K562 (cell line): ENCODE results near the gene G2E3. TPM values are rescaled to one million over a fixed set of nuclear protein-coding genes. Genes with fewer than 3 reads are reported as not detected.
A peak's percentile ranks its signal among the peaks of the same experiment; 100 is the strongest.

Experiments
- CBFB ChIP-seq: sonication (generic); formaldehyde crosslinking; IDR thresholded peaks from 2 replicates; pipeline ENCODE4 v1.4.0; 2020; ENCODE audit warnings: mild to moderate bottlenecking, missing genetic modification reagents
- CEBPG ChIP-seq, 3 experiments: fragments of 200-800 bp in 1 of 3; sonication (Bioruptor generic) in 1 of 3; sonication (generic) in 1 of 3; formaldehyde crosslinking in 1 of 3; IDR thresholded peaks in 2 of 3; conservative IDR thresholded peaks in 1 of 3; 2 replicates each; pipeline versions ENCODE4 v1.6.1 to v1.8.0; 2016 to 2022; ENCODE audit warnings: missing compliant biosample characterization in 2 of 3, missing genetic modification characterization in 2 of 3, mild to moderate bottlenecking in 1 of 3, missing genetic modification reagents in 1 of 3
- CREBBP ChIP-seq: IDR thresholded peaks from one replicate; pipeline ENCODE4 v1.6.1; 2012; ENCODE audit warnings: low read depth, mild to moderate bottlenecking, control low read depth, inconsistent platforms, low read length
- MECOM ChIP-seq: fragments of 250-450 bp; sonication (Bioruptor Pico); IDR thresholded peaks from 2 replicates; pipeline ENCODE4 v1.8.0; 2022; ENCODE audit warnings: inconsistent platforms
- NCOA6 ChIP-seq: fragments of 450-650 bp; IDR thresholded peaks from 2 replicates; pipeline ENCODE4 v1.6.1; 2017; ENCODE audit warnings: mild to moderate bottlenecking
- NFIC ChIP-seq: fragments of 450-650 bp; IDR thresholded peaks from 2 replicates; pipeline ENCODE4 v1.6.1; 2017; ENCODE audit warnings: mild to moderate bottlenecking, inconsistent platforms
- NR2C1 ChIP-seq, 2 experiments: fragments of 450-650 bp; IDR thresholded peaks; 2 replicates each; pipeline ENCODE4 v1.6.1; 2017; ENCODE audit warnings: mild to moderate bottlenecking in 2 of 2, antibody characterized with exemption in 1 of 2, inconsistent platforms in 1 of 2, missing compliant biosample characterization in 1 of 2, missing genetic modification characterization in 1 of 2
- NR2C2 ChIP-seq, 2 experiments: fragments of 200-800 bp in 1 of 2; sonication (Bioruptor generic) in 1 of 2; sonication (generic) in 1 of 2; formaldehyde crosslinking in 1 of 2; IDR thresholded peaks; 2 replicates each; pipeline versions ENCODE4 v1.6.1 to v1.8.0; 2016 to 2022; ENCODE audit warnings: mild to moderate bottlenecking in 1 of 2, missing compliant biosample characterization in 1 of 2, missing genetic modification characterization in 1 of 2, missing genetic modification reagents in 1 of 2
- PBX2 ChIP-seq, 2 experiments: IDR thresholded peaks in 1 of 2; conservative IDR thresholded peaks in 1 of 2; 2 replicates each; pipeline ENCODE4 v1.6.1; 2016; ENCODE audit warnings: low read depth in 2 of 2, mild to moderate bottlenecking in 1 of 2, missing compliant biosample characterization in 1 of 2, missing genetic modification characterization in 1 of 2, moderate library complexity in 1 of 2
- PHF20 ChIP-seq: fragments of 450-650 bp; IDR thresholded peaks from 2 replicates; pipeline ENCODE4 v1.6.1; 2018; ENCODE audit not compliant: partially characterized antibody
- RAD51 ChIP-seq: fragments of 450-650 bp; IDR thresholded peaks from 2 replicates; pipeline ENCODE4 v1.7.1; 2016; ENCODE audit warnings: low read depth, mild to moderate bottlenecking, borderline replicate concordance
- SIN3A ChIP-seq, 2 experiments: fragments of 150-350 bp in 1 of 2; IDR thresholded peaks; 2 replicates each; pipeline ENCODE4 v1.6.1; 2011 to 2016; ENCODE audit warnings: borderline replicate concordance in 2 of 2, low read depth in 2 of 2, low read length in 2 of 2, mild to moderate bottlenecking in 2 of 2, moderate library complexity in 2 of 2; ENCODE audit not compliant: control insufficient read depth in 1 of 2
- SMC3 ChIP-seq: conservative IDR thresholded peaks from 2 replicates; pipeline ENCODE4 v1.6.1; 2011; ENCODE audit warnings: low read depth, low read length, improper control_type of control experiment; ENCODE audit not compliant: insufficient read depth
- TCF3 ChIP-seq: sonication (generic); formaldehyde crosslinking; IDR thresholded peaks from 2 replicates; pipeline ENCODE4 v1.4.0; 2020; ENCODE audit warnings: mild to moderate bottlenecking, missing genetic modification reagents
- TRIM24 ChIP-seq, 2 experiments: fragments of 450-650 bp; IDR thresholded peaks; 2 replicates each; pipeline ENCODE4 v1.6.1; 2016
- TSHZ1 ChIP-seq: fragments of 250-450 bp; sonication (Bioruptor Pico); IDR thresholded peaks from 2 replicates; pipeline ENCODE4 v1.4.0; 2020; ENCODE audit warnings: mild to moderate bottlenecking, moderate library complexity
- ZBTB43 ChIP-seq: sonication (generic); formaldehyde crosslinking; IDR thresholded peaks from 2 replicates; pipeline ENCODE4 v1.8.0; 2023; ENCODE audit warnings: mild to moderate bottlenecking, missing genetic modification reagents
- ZEB2 ChIP-seq: fragments of 450-650 bp; IDR thresholded peaks from 2 replicates; pipeline ENCODE4 v1.6.1; 2016
- polyA plus RNA-seq, 8 experiments: library from polyadenylated mRNA; depleted of rRNA in 4 of 8; stranded (reverse) in 5 of 8; unstranded in 3 of 8; fragments of >200 nt; fragmentation: Nextera tagmentation in 2 of 8; fragmentation: Illumina TruSeq in 1 of 8; extraction: Ambion mirVana in 2 of 8; extraction: Trizol in 1 of 8; gene quantifications; 2 replicates each; pipeline versions ENCODE4 v1.2.1 to v1.2.3, GENCODE V29; 2011 to 2014; ENCODE audit warnings: inconsistent platforms in 1 of 8, missing spikeins in 1 of 8
- total RNA-seq, 7 experiments: library from RNA; depleted of rRNA in 6 of 7; stranded (reverse); fragments of >200 nt in 6 of 7; fragmentation: Illumina TruSeq in 2 of 7; extraction: Trizol in 2 of 7; gene quantifications; 2 replicates each; pipeline versions ENCODE4 v1.2.1 to v1.2.3, GENCODE V29; 2011 to 2021; ENCODE audit warnings: low replicate concordance in 1 of 7

Gene G2E3
- total and polyA plus RNA-seq, 9 of the 15 experiments (the other 6 are each of a cell fraction or from before 2014, with no cell fraction given), result 9.8 to 53.5 (median 24.7) TPM

GRCh38 chr14:30532264-30532663, 26.7 kb upstream of the G2E3 start (continued):
- TF ChIP-seq PBX2 (CRISPR knock-in tag; IDR thresholded peaks at IDR 0.05; ENCODE audit: low read depth), result no peak
- TF ChIP-seq PBX2 (tag; conservative IDR thresholded peaks at IDR 0.05; ENCODE audit: low read depth), result no peak
- TF ChIP-seq CBFB (CRISPR knock-in tag), result no peak
- TF ChIP-seq NR2C2 (CRISPR knock-in tag; IDR thresholded peaks at IDR 0.05), result peak; percentile 73; the same call in 1 of the 2 replicates
- TF ChIP-seq NR2C2 (tag; IDR thresholded peaks at IDR 0.05), result peak; percentile 88
- TF ChIP-seq NCOA6, result no peak
- TF ChIP-seq NFIC, result peak; percentile 97
- no peak for TF ChIP-seq ZBTB43 (CRISPR knock-in tag)
- TF ChIP-seq CEBPG (CRISPR knock-in tag; IDR thresholded peaks at IDR 0.05), result no peak
- peak; percentile 46 to 63; a peak in 3 of 4 replicates for TF ChIP-seq CEBPG (tag; conservative IDR thresholded peaks at IDR 0.05 in 1 of 2, IDR thresholded peaks at IDR 0.05 in 1 of 2)
- TF ChIP-seq TCF3 (CRISPR knock-in tag), result no peak
- TF ChIP-seq RAD51, result no peak
- TF ChIP-seq SMC3, result no peak
- 0 out of 4 replicates have a peak, but pooled peaks have one; percentile 20 to 37 for TF ChIP-seq TRIM24 (IDR thresholded peaks at IDR 0.05)
- TF ChIP-seq TSHZ1 (CRISPR knock-in tag), result no peak
- TF ChIP-seq ZEB2, result no peak
- no peak for TF ChIP-seq SIN3A (IDR thresholded peaks at IDR 0.05; ENCODE audit: borderline replicate concordance in 2 of 2, control insufficient read depth in 1 of 2, low read depth in 2 of 2, low read length in 2 of 2)
- no peak for TF ChIP-seq CREBBP
- TF ChIP-seq MECOM (CRISPR knock-in tag), result no peak
- no peak for TF ChIP-seq PHF20
- peak; percentile 82 for TF ChIP-seq NR2C1 (IDR thresholded peaks at IDR 0.05)
- peak; percentile 91 for TF ChIP-seq NR2C1 (tag; IDR thresholded peaks at IDR 0.05)
- TF ChIP-seq, all 486 proteins: peak for 7
